Measurements from ENCODE around the gene LIN28B. TPM values are rescaled to one million over a fixed set of nuclear protein-coding genes. Genes with fewer than 3 reads are reported as not detected.

The LIN28B gene
- total RNA-seq, 1 donor from 2014 or later: 35.2 TPM

- H3K27me3 Mint-ChIP-seq: no peaks in the 10 kb centered on the region
- no peak overlapping the region for H3K4me3 Mint-ChIP-seq (ENCODE audit: low read depth)
- H3K4me1 Mint-ChIP-seq (ENCODE audit: low read depth): peaks cover 9% of the 10 kb centered on the region
- TF ChIP-seq CTCF (IDR thresholded peaks at IDR 0.05; ENCODE audit: unreplicated experiment): no peak
- H3K36me3 Mint-ChIP-seq (ENCODE audit: insufficient read depth): no peaks in the 10 kb centered on the region
- no peak overlapping the region for H3K27ac Mint-ChIP-seq
- H3K9me3 Mint-ChIP-seq (ENCODE audit: low read depth): no peaks in the 10 kb centered on the region
- DNase-seq (ENCODE audit: low spot score, unreplicated experiment): no peak
Observed at GRCh38 chr6:105091140-105091829, 134.4 kb downstream of the LIN28B start.

- H3K9me3 Mint-ChIP-seq (ENCODE audit: low read depth): no peaks in the 10 kb centered on the region
- no peaks in the 10 kb centered on the region for H3K27me3 Mint-ChIP-seq
- H3K27ac Mint-ChIP-seq: peak overlapping the region; percentile 80
- no peak overlapping the region for H3K4me3 Mint-ChIP-seq (ENCODE audit: low read depth)
- H3K4me1 Mint-ChIP-seq (ENCODE audit: low read depth): no peaks in the 10 kb centered on the region
- H3K36me3 Mint-ChIP-seq (ENCODE audit: insufficient read depth): no peaks in the 10 kb centered on the region
- TF ChIP-seq CTCF (IDR thresholded peaks at IDR 0.05; ENCODE audit: unreplicated experiment): no peak
- no peak for DNase-seq (ENCODE audit: low spot score, unreplicated experiment)
Observed at GRCh38 chr6:105094133-105094640, 137.3 kb downstream of the LIN28B start.

- Mint-ChIP-seq H3K27me3 (no peaks in the 10 kb centered on the region), H3K9me3 (ENCODE audit: low read depth) (no peaks in the 10 kb centered on the region), H3K36me3 (ENCODE audit: insufficient read depth) (no peaks in the 10 kb centered on the region), H3K27ac (no peak overlapping the region), H3K4me1 (ENCODE audit: low read depth) (no peaks in the 10 kb centered on the region), H3K4me3 (ENCODE audit: low read depth) (no peak overlapping the region)
- TF ChIP-seq CTCF (IDR thresholded peaks at IDR 0.05; ENCODE audit: unreplicated experiment): no peak
- DNase-seq (ENCODE audit: low spot score, unreplicated experiment): no peak
Observed at GRCh38 chr6:105095139-105095538, 138.2 kb downstream of the LIN28B start.

- no peak overlapping the region for H3K27ac Mint-ChIP-seq
- no peaks in the 10 kb centered on the region for H3K4me1 Mint-ChIP-seq (ENCODE audit: low read depth)
- H3K4me3 Mint-ChIP-seq (ENCODE audit: low read depth): no peak overlapping the region
- H3K36me3 Mint-ChIP-seq (ENCODE audit: insufficient read depth): no peaks in the 10 kb centered on the region
- TF ChIP-seq CTCF (IDR thresholded peaks at IDR 0.05; ENCODE audit: unreplicated experiment): no peak
- no peak for DNase-seq (ENCODE audit: low spot score, unreplicated experiment)
- H3K9me3 Mint-ChIP-seq (ENCODE audit: low read depth): no peaks in the 10 kb centered on the region
- H3K27me3 Mint-ChIP-seq: no peaks in the 10 kb centered on the region
Observed at GRCh38 chr6:105097288-105097687, 140.4 kb downstream of the LIN28B start.

GRCh38 chr6:105099371-105099770 is 142.5 kb downstream of the LIN28B start:
- H3K36me3 Mint-ChIP-seq (ENCODE audit: insufficient read depth): no peaks in the 10 kb centered on the region
- H3K4me3 Mint-ChIP-seq (ENCODE audit: low read depth): no peak overlapping the region
- H3K4me1 Mint-ChIP-seq (ENCODE audit: low read depth): no peaks in the 10 kb centered on the region
- no peak for DNase-seq (ENCODE audit: low spot score, unreplicated experiment)
- H3K9me3 Mint-ChIP-seq (ENCODE audit: low read depth): no peaks in the 10 kb centered on the region
- H3K27me3 Mint-ChIP-seq: no peaks in the 10 kb centered on the region
- no peak for TF ChIP-seq CTCF (IDR thresholded peaks at IDR 0.05; ENCODE audit: unreplicated experiment)
- no peak overlapping the region for H3K27ac Mint-ChIP-seq

Measured in progenitor cell of endocrine pancreas (in vitro differentiated cells).